IMR-90 (cell line): Measurements from ENCODE around the gene LLGL2. TPM values are rescaled to one million over a fixed set of nuclear protein-coding genes. Genes with fewer than 3 reads are reported as not detected.

ENCODE experiments used
- ATAC-seq: fragments of 200-7000 bp; cut with Tn5 transposase; 2 replicates; pipeline ENCODE4 v1.9.1; 2020; ENCODE audit warnings: low read depth, mild to moderate bottlenecking, moderate library complexity
- BruUV-seq: library from RNA; stranded (reverse); fragments of 400-500 nt; replicated peaks from 2 replicates; lab custom pipeline; 2021; lab: Mats Ljungman, UMichigan
- CTCF ChIA-PET: fragments of 300-600 bp; formaldehyde crosslinking; extraction: SDS; loops from one replicate; lab custom pipeline; 2021; ENCODE audit warnings: antibody characterized with exemption; lab: Yijun Ruan, JAX
- POLR2A ChIA-PET: fragments of 300-600 bp; sonication (Branson Sonifier 250); formaldehyde crosslinking; loops from one replicate; lab custom pipeline; 2022; ENCODE audit warnings: antibody characterized with exemption; ENCODE audit not compliant: unreplicated experiment; lab: Charles Lee
- DNase-seq: peaks from one replicate; pipeline ENCODE4 v3.0.0; 2013
- H2AFZ ChIP-seq: replicated peaks from 2 replicates; pipeline ENCODE3; 2013; ENCODE audit warnings: low read length, mild to moderate bottlenecking; ENCODE audit not compliant: poor library complexity
- H2AK5ac ChIP-seq: 2 replicates; pipeline ENCODE4 v1.6.1; 2013; ENCODE audit warnings: low read depth, low read length, inconsistent platforms
- H2AK9ac ChIP-seq: replicated peaks from 2 replicates; pipeline ENCODE3; 2013; ENCODE audit warnings: mild to moderate bottlenecking, low read depth, low read length, moderate library complexity; ENCODE audit not compliant: poor library complexity
- H2BK120ac ChIP-seq: 2 replicates; pipeline ENCODE4 v1.6.1; 2013; ENCODE audit warnings: low read depth, low read length, inconsistent platforms
- H2BK15ac ChIP-seq: 3 replicates; pipeline ENCODE4 v1.6.1; 2013; ENCODE audit warnings: low read depth, low read length, inconsistent platforms
- H2BK20ac ChIP-seq: 2 replicates; pipeline ENCODE4 v1.6.1; 2013; ENCODE audit warnings: low read depth, mild to moderate bottlenecking, inconsistent platforms, low read length, moderate library complexity
- H2BK5ac ChIP-seq: 2 replicates; pipeline ENCODE4 v1.6.1; 2013; ENCODE audit warnings: mild to moderate bottlenecking, low read depth, low read length, inconsistent platforms; ENCODE audit not compliant: poor library complexity, severe bottlenecking
- H3K14ac ChIP-seq: replicated peaks from 2 replicates; pipeline ENCODE4 v1.6.1; 2013; ENCODE audit warnings: low read depth, low read length, inconsistent platforms
- H3K18ac ChIP-seq: 2 replicates; pipeline ENCODE4 v1.6.1; 2013; ENCODE audit warnings: low read depth, low read length, control low read depth
- H3K23ac ChIP-seq: 2 replicates; pipeline ENCODE4 v1.6.1; 2013; ENCODE audit warnings: low read depth, low read length, inconsistent platforms
- H3K27ac ChIP-seq: 2 replicates; pipeline ENCODE4 v1.5.1; 2013; ENCODE audit warnings: mild to moderate bottlenecking, control low read depth, low read length; ENCODE audit not compliant: insufficient read depth
- H3K27me3 ChIP-seq: 2 replicates; pipeline ENCODE4 v1.6.1; 2013; ENCODE audit warnings: low read length; ENCODE audit not compliant: control insufficient read depth, insufficient read depth
- H3K36me3 ChIP-seq: 2 replicates; pipeline ENCODE4 v1.6.1; 2013; ENCODE audit warnings: low read length, mixed read lengths; ENCODE audit not compliant: control insufficient read depth, insufficient read depth
- H3K4ac ChIP-seq: 2 replicates; pipeline ENCODE4 v1.6.1; 2013; ENCODE audit warnings: low read depth, low read length, inconsistent platforms
- H3K4me1 ChIP-seq: 2 replicates; pipeline ENCODE4 v1.6.1; 2013; ENCODE audit warnings: low read length, mixed read lengths; ENCODE audit not compliant: control insufficient read depth, insufficient read depth
- H3K4me2 ChIP-seq: 2 replicates; pipeline ENCODE4 v1.6.1; 2013; ENCODE audit warnings: low read depth, mild to moderate bottlenecking, control low read depth, low read length, moderate library complexity
- H3K4me3 ChIP-seq: 2 replicates; pipeline ENCODE4 v1.5.1; 2013; ENCODE audit warnings: low read depth, mild to moderate bottlenecking, control low read depth, low read length, moderate library complexity; ENCODE audit not compliant: insufficient read depth
- H3K56ac ChIP-seq: 2 replicates; pipeline ENCODE4 v1.6.1; 2013; ENCODE audit warnings: low read length, inconsistent platforms; ENCODE audit not compliant: insufficient read depth; ENCODE audit errors: extremely low read depth
- H3K79me1 ChIP-seq, 2 experiments: 2 replicates each; pipeline ENCODE4 v1.6.1; 2013; ENCODE audit warnings: low read length in 2 of 2, inconsistent platforms in 1 of 2, low read depth in 1 of 2
- H3K9ac ChIP-seq: 2 replicates; pipeline ENCODE4 v1.6.1; 2013; ENCODE audit warnings: low read depth, low read length, control low read depth
- H3K9me1 ChIP-seq: 2 replicates; pipeline ENCODE4 v1.6.1; 2013; ENCODE audit warnings: low read length, inconsistent platforms; ENCODE audit not compliant: insufficient read depth
- H3K9me3 ChIP-seq: 2 replicates; pipeline ENCODE4 v1.6.1; 2013; ENCODE audit warnings: low read length; ENCODE audit not compliant: control insufficient read depth, insufficient read depth
- H4K20me1 ChIP-seq: 2 replicates; pipeline ENCODE4 v1.6.1; 2013; ENCODE audit warnings: low read length, inconsistent platforms; ENCODE audit not compliant: insufficient read depth
- H4K5ac ChIP-seq: 2 replicates; pipeline ENCODE4 v1.6.1; 2013; ENCODE audit warnings: mild to moderate bottlenecking, low read depth, low read length, control low read depth
- H4K8ac ChIP-seq, 2 experiments: 2 replicates each; pipeline ENCODE4 v1.6.1; 2013; ENCODE audit warnings: low read depth in 2 of 2, low read length in 2 of 2, control low read depth in 1 of 2, inconsistent platforms in 1 of 2
- H4K91ac ChIP-seq: 2 replicates; pipeline ENCODE4 v1.6.1; 2013; ENCODE audit warnings: low read depth, low read length, inconsistent platforms; ENCODE audit not compliant: insufficient read depth
- CHD1 ChIP-seq: IDR thresholded peaks from 2 replicates; pipeline ENCODE4 v1.6.1; 2012; ENCODE audit warnings: low read depth, low read length, improper control_type of control experiment
- CTCF ChIP-seq: conservative IDR thresholded peaks from 2 replicates; pipeline ENCODE4 v1.5.1; 2012; ENCODE audit warnings: mild to moderate bottlenecking, low read depth, low read length, improper control_type of control experiment
- ELK1 ChIP-seq: fragments of 150-350 bp; IDR thresholded peaks from 2 replicates; pipeline ENCODE4 v1.6.1; 2016; ENCODE audit warnings: low read depth, mild to moderate bottlenecking, low read length, moderate library complexity, borderline replicate concordance
- FOS ChIP-seq: fragments of 150-350 bp; IDR thresholded peaks from 2 replicates; pipeline ENCODE4 v1.6.1; 2016; ENCODE audit warnings: low read depth, low read length
- MAFK ChIP-seq: IDR thresholded peaks from 2 replicates; pipeline ENCODE4 v1.6.1; 2012; ENCODE audit warnings: low read depth, low read length, improper control_type of control experiment
- MAZ ChIP-seq: IDR thresholded peaks from 2 replicates; pipeline ENCODE4 v1.6.1; 2012; ENCODE audit warnings: low read depth, mild to moderate bottlenecking, low read length, improper control_type of control experiment, moderate library complexity, borderline replicate concordance
- NFE2L2 ChIP-seq: fragments of 150-350 bp; IDR thresholded peaks from 2 replicates; pipeline ENCODE4 v1.6.1; 2016; ENCODE audit warnings: low read depth, mild to moderate bottlenecking, low read length
- POLR2A ChIP-seq: IDR thresholded peaks from 2 replicates; pipeline ENCODE4 v1.6.1; 2012; ENCODE audit warnings: mild to moderate bottlenecking, low read depth, low read length
- RAD21 ChIP-seq: IDR thresholded peaks from 2 replicates; pipeline ENCODE4 v1.6.1; 2012; ENCODE audit warnings: low read length, improper control_type of control experiment
- RFX5 ChIP-seq: IDR thresholded peaks from 2 replicates; pipeline ENCODE4 v1.8.0; 2012; ENCODE audit warnings: low read depth, mild to moderate bottlenecking, low read length, moderate library complexity
- SMC3 ChIP-seq: fragments of 150-350 bp; IDR thresholded peaks from 2 replicates; pipeline ENCODE4 v1.6.1; 2016; ENCODE audit warnings: low read depth, mild to moderate bottlenecking, antibody characterized with exemption, low read length, moderate library complexity
- USF2 ChIP-seq: fragments of 150-350 bp; IDR thresholded peaks from 2 replicates; pipeline ENCODE4 v1.6.1; 2017; ENCODE audit warnings: mild to moderate bottlenecking, antibody characterized with exemption, low read length, low read depth
- WGBS, 2 experiments: methylation state at CpG; one replicate each; pipeline versions ENCODE4 v1.1.5 to v1.1.7; 2013; ENCODE audit warnings: missing lambda C conversion rate in 2 of 2; ENCODE audit not compliant: insufficient read length in 1 of 2; ENCODE audit errors: extremely low coverage in 2 of 2; 5-methylcytosine and 5-hydroxymethylcytosine counted together
- dilution Hi-C: fragments of 300-500 bp; cut with HindIII; formaldehyde crosslinking; loops from one replicate; pipeline ENCODE4 v1.14.3; 2018; ENCODE audit warnings: low sequenced_read_pairs; ENCODE audit not compliant: unreplicated experiment
- in situ Hi-C: fragments of 300-500 bp; cut with MboI; formaldehyde crosslinking; loops from 3 replicates; pipeline ENCODE4 v1.14.3; 2019; ENCODE audit warnings: low sequenced_read_pairs, inconsistent platforms, mixed read lengths
- intact Hi-C: fragments of 100-400 bp; cut with micrococcal nuclease; formaldehyde crosslinking; loops from 2 replicates; pipeline ENCODE4 v1.10.0; 2022
- polyA plus RNA-seq, 3 experiments: library from polyadenylated mRNA; depleted of rRNA; stranded (reverse); fragments of >200 nt; gene quantifications; 2 replicates each; pipeline ENCODE4 v1.2.3, GENCODE V29; 2012; ENCODE audit warnings: low replicate concordance in 1 of 3
- total RNA-seq: library from RNA; depleted of rRNA; stranded (reverse); fragments of >200 nt; gene quantifications from 2 replicates; pipeline ENCODE4 v1.2.3, GENCODE V29; 2012

LLGL2 gene
- total and polyA plus RNA-seq, 2 of the 4 experiments (the other 2 are of a cell fraction): 0.54 to 0.72 TPM

GRCh38 chr17:75506134-75506533 is 19.4 kb upstream of the LLGL2 start:
- Histone ChIP-seq H3K4me1 (peaks cover 5% of the 10 kb centered on the region), H3K4me3 (no peak overlapping the region), H2BK120ac (no peak overlapping the region), H3K79me1 (peaks cover 6 to 27% of the 10 kb centered on the region in 2 experiments), H2BK20ac (no peak overlapping the region), H3K9me1 (no peaks in the 10 kb centered on the region), H3K9me3 (no peaks in the 10 kb centered on the region), H3K4ac (no peak overlapping the region), H4K8ac (no peak overlapping the region), H3K4me2 (no peak overlapping the region), H2AK9ac (no peak overlapping the region), H4K91ac (no peak overlapping the region), H2BK15ac (no peak overlapping the region), H4K20me1 (peaks cover 17% of the 10 kb centered on the region), H3K9ac (no peak overlapping the region), H2AK5ac (no peak overlapping the region), H4K5ac (no peak overlapping the region), H3K14ac (no peak overlapping the region), H2AFZ (no peak overlapping the region), H3K23ac (no peak overlapping the region), H3K27ac (no peak overlapping the region), H3K56ac (no peak overlapping the region), H3K27me3 (no peaks in the 10 kb centered on the region), H3K18ac (no peak overlapping the region), H2BK5ac (no peak overlapping the region), H3K36me3 (peaks cover 33% of the 10 kb centered on the region)
- no TSS peak for BruUV-seq
- in situ Hi-C loops: no loop called here
- dilution Hi-C loops: no loop called here
- no peak for ATAC-seq
- 94% methylated on average over 15 of the region's 21 CpGs; no CpG with 5 or more reads in 1 of the 2 experiments for WGBS, 2 experiments
- TF ChIP-seq RFX5 (no peak), MAZ (no peak), SMC3 (no peak), RAD21 (no peak), MAFK (no peak), NFE2L2 (no peak), CTCF (no peak), FOS (no peak), USF2 (no peak), CHD1 (no peak), POLR2A (no peak), ELK1 (no peak)
- ChIA-PET POLR2A (no interaction called here), CTCF (no interaction called here)
- DNase-seq: no peak
- intact Hi-C loops: no loop called here
